ENCODE data around the gene ATP2B1. TPM values are rescaled to one million over a fixed set of nuclear protein-coding genes. Genes with fewer than 3 reads are reported as not detected.

Gene ATP2B1
- total and polyA plus RNA-seq, 2 donors (not counting 1 experiment from before 2014, with no cell fraction given): 26.1 to 238 TPM

GRCh38 chr12:89539426-89540223 is 169.0 kb downstream of the ATP2B1 start:
- no peak overlapping the region for H3K27ac Mint-ChIP-seq
- H3K27ac ChIP-seq (ENCODE audit: low read length in 2 of 2): no peak overlapping the region
- H3K9me3 ChIP-seq (ENCODE audit: control extremely low read depth in 1 of 3, control insufficient read depth in 2 of 3, insufficient read depth in 1 of 3, low read length in 2 of 3): no peaks in the 10 kb centered on the region
- H2AFZ ChIP-seq (ENCODE audit: insufficient read depth, low read depth, low read length, poor library complexity, severe bottlenecking): no peak overlapping the region
- no peak overlapping the region for H3K4me2 ChIP-seq (replicated peaks; ENCODE audit: low read depth, low read length, poor library complexity, severe bottlenecking)
- POLR2A ChIA-PET: no interaction called here
- no peaks in the 10 kb centered on the region for H3K36me3 ChIP-seq (replicated peaks in 1 of 2; ENCODE audit: control extremely low read depth in 1 of 2, control insufficient read depth in 1 of 2, extremely low read depth in 1 of 2, insufficient read depth in 2 of 2, low read length in 1 of 2)
- H3K4me1 ChIP-seq (ENCODE audit: control insufficient read depth in 2 of 2, insufficient read depth in 2 of 2, low read length in 2 of 2): peaks cover 0 to 7% of the 10 kb centered on the region in 2 donors
- H3K4me3 ChIP-seq (ENCODE audit: control extremely low read depth in 1 of 5, extremely low read depth in 1 of 5, insufficient read depth in 1 of 5, low read depth in 2 of 5, low read length in 4 of 5): no peak overlapping the region
- no peaks in the 10 kb centered on the region for H3K79me2 ChIP-seq (ENCODE audit: control insufficient read depth, insufficient read depth, low read length)
- H3K9ac ChIP-seq (ENCODE audit: low read length): no peak overlapping the region
- H3K4me1 Mint-ChIP-seq: peaks cover 8% of the 10 kb centered on the region
- intact Hi-C loops (cut with micrococcal nuclease): loop anchor here (10.0 kb wide), 1 partner anchor 795 kb away; no protein-coding TSS in a partner anchor
- ATAC-seq (ENCODE audit: low read depth) (no peak), DNase-seq (no peak)
- no peaks in the 10 kb centered on the region for H3K27me3 Mint-ChIP-seq
- no peaks in the 10 kb centered on the region for H3K27me3 ChIP-seq (replicated peaks in 1 of 4; ENCODE audit: control extremely low read depth in 1 of 4, control insufficient read depth in 3 of 4, insufficient read depth in 4 of 4, low read length in 3 of 4)
- no peak for TF ChIP-seq CTCF (IDR thresholded peaks at IDR 0.05)
- TF ChIP-seq EZH2 (IDR thresholded peaks at IDR 0.05; ENCODE audit: borderline replicate concordance, insufficient read depth, low read depth, low read length, poor library complexity, severe bottlenecking): no peak
- CTCF ChIA-PET: interaction anchor here (1.0 to 8.6 kb wide), 3 partner anchors 9 to 563 kb away, joined by 4 to 164 read pairs (median 12); no protein-coding TSS in a partner anchor
- H3K9me3 Mint-ChIP-seq (ENCODE audit: insufficient read depth): no peaks in the 10 kb centered on the region
- H3K4me3 Mint-ChIP-seq: no peak overlapping the region
- WGBS (ENCODE audit: insufficient coverage): 100% methylated on average over 1 of the region's 5 CpGs
- H4K20me1 ChIP-seq (ENCODE audit: control insufficient read depth, insufficient read depth, low read length, poor library complexity, severe bottlenecking): no peaks in the 10 kb centered on the region

GRCh38 chr12:89538897-89539296 is 169.7 kb downstream of the ATP2B1 start:
- no peak for ATAC-seq (ENCODE audit: low read depth)
- Histone ChIP-seq H3K79me2 (ENCODE audit: control insufficient read depth, insufficient read depth, low read length) (no peaks in the 10 kb centered on the region), H3K9ac (ENCODE audit: low read length) (no peak overlapping the region), H3K4me1 (ENCODE audit: control insufficient read depth in 2 of 2, insufficient read depth in 2 of 2, low read length in 2 of 2) (peaks cover 0 to 7% of the 10 kb centered on the region in 2 donors), H3K9me3 (ENCODE audit: control extremely low read depth in 1 of 3, control insufficient read depth in 2 of 3, insufficient read depth in 1 of 3, low read length in 2 of 3) (no peaks in the 10 kb centered on the region), H3K36me3 (replicated peaks in 1 of 2; ENCODE audit: control extremely low read depth in 1 of 2, control insufficient read depth in 1 of 2, extremely low read depth in 1 of 2, insufficient read depth in 2 of 2, low read length in 1 of 2) (no peaks in the 10 kb centered on the region), H3K4me3 (ENCODE audit: control extremely low read depth in 1 of 5, extremely low read depth in 1 of 5, insufficient read depth in 1 of 5, low read depth in 2 of 5, low read length in 4 of 5) (no peak overlapping the region), H2AFZ (ENCODE audit: insufficient read depth, low read depth, low read length, poor library complexity, severe bottlenecking) (no peak overlapping the region), H3K27ac (ENCODE audit: low read length in 2 of 2) (no peak overlapping the region), H3K27me3 (replicated peaks in 1 of 4; ENCODE audit: control extremely low read depth in 1 of 4, control insufficient read depth in 3 of 4, insufficient read depth in 4 of 4, low read length in 3 of 4) (no peaks in the 10 kb centered on the region), H4K20me1 (ENCODE audit: control insufficient read depth, insufficient read depth, low read length, poor library complexity, severe bottlenecking) (no peaks in the 10 kb centered on the region), H3K4me2 (replicated peaks; ENCODE audit: low read depth, low read length, poor library complexity, severe bottlenecking) (no peak overlapping the region)
- ChIA-PET POLR2A (no interaction called here), CTCF (interaction anchor here (1.0 to 8.6 kb wide), 3 partner anchors 9 to 564 kb away, joined by 4 to 164 read pairs (median 12); no protein-coding TSS in a partner anchor)
- no peak for DNase-seq
- Mint-ChIP-seq H3K4me1 (peaks cover 6% of the 10 kb centered on the region), H3K9me3 (ENCODE audit: insufficient read depth) (no peaks in the 10 kb centered on the region), H3K4me3 (no peak overlapping the region), H3K27ac (no peak overlapping the region), H3K27me3 (no peaks in the 10 kb centered on the region)
- intact Hi-C loops (cut with micrococcal nuclease): no loop called here
- WGBS (ENCODE audit: insufficient coverage): 88% methylated on average over 3 of the region's 4 CpGs
- TF ChIP-seq CTCF (IDR thresholded peaks at IDR 0.05) (no peak), EZH2 (IDR thresholded peaks at IDR 0.05; ENCODE audit: borderline replicate concordance, insufficient read depth, low read depth, low read length, poor library complexity, severe bottlenecking) (no peak)
